OCI-LY1 (cell line): ENCODE measurements around the gene NLRP6.

ENCODE experiments used
- H2AFZ ChIP-seq: fragments of 200-600 bp; sonication (generic), shearing (Covaris generic); 2 replicates; pipeline ENCODE4 v1.6.0; 2014; ENCODE audit warnings: antibody characterized with exemption, mild to moderate bottlenecking, low read length
- H3F3A ChIP-seq: fragments of 200-600 bp; sonication (generic), shearing (Covaris generic); 2 replicates; pipeline ENCODE4 v1.6.0; 2014; ENCODE audit warnings: mild to moderate bottlenecking, antibody characterized with exemption, low read length, moderate library complexity; ENCODE audit not compliant: insufficient read depth
- H3K27ac ChIP-seq: fragments of 200-600 bp; sonication (generic); 2 replicates; pipeline ENCODE4 v1.5.1; 2014; ENCODE audit warnings: low read length, mixed run types, mild to moderate bottlenecking, low read depth; ENCODE audit not compliant: poor library complexity, severe bottlenecking
- H3K27me3 ChIP-seq: fragments of 200-600 bp; sonication (generic); 2 replicates; pipeline ENCODE4 v1.6.0; 2014; ENCODE audit warnings: antibody characterized with exemption, mild to moderate bottlenecking, low read length, moderate library complexity; ENCODE audit not compliant: insufficient read depth
- H3K36me3 ChIP-seq: fragments of 200-600 bp; sonication (generic); 2 replicates; pipeline ENCODE4 v1.6.1; 2014; ENCODE audit warnings: mild to moderate bottlenecking, antibody characterized with exemption, low read length, moderate library complexity, mixed read lengths; ENCODE audit not compliant: insufficient read depth
- H3K4me1 ChIP-seq: fragments of 200-600 bp; sonication (generic); 2 replicates; pipeline ENCODE4 v1.5.1; 2014; ENCODE audit warnings: mild to moderate bottlenecking, low read length, moderate library complexity; ENCODE audit not compliant: insufficient read depth, severe bottlenecking
- H3K4me2 ChIP-seq: fragments of 200-600 bp; sonication (generic), shearing (Covaris generic); 2 replicates; pipeline ENCODE4 v1.6.1; 2014; ENCODE audit warnings: low read length
- H3K4me3 ChIP-seq: fragments of 200-600 bp; sonication (generic); 2 replicates; pipeline ENCODE4 v1.5.1; 2014; ENCODE audit warnings: low read length, low read depth, mild to moderate bottlenecking, mixed read lengths; ENCODE audit not compliant: poor library complexity, severe bottlenecking
- H3K79me2 ChIP-seq: fragments of 200-600 bp; shearing (Covaris generic); 2 replicates; pipeline ENCODE4 v1.6.1; 2016; ENCODE audit warnings: mixed run types, low read length, mixed read lengths; ENCODE audit not compliant: insufficient read depth
- H3K9ac ChIP-seq: fragments of 200-600 bp; sonication (generic), shearing (Covaris generic); 2 replicates; pipeline ENCODE4 v1.6.1; 2014; ENCODE audit warnings: mild to moderate bottlenecking, low read length, mixed read lengths
- H3K9me2 ChIP-seq: fragments of 200-600 bp; sonication (generic), shearing (Covaris generic); 2 replicates; pipeline ENCODE4 v1.6.1; 2014; ENCODE audit warnings: low read depth, mild to moderate bottlenecking, low read length, mixed read lengths
- H3K9me3 ChIP-seq: fragments of 200-600 bp; shearing (Covaris generic); 2 replicates; pipeline ENCODE4 v1.6.1; 2014; ENCODE audit warnings: low read length, mixed read lengths
- H4K20me1 ChIP-seq: fragments of 200-600 bp; sonication (generic), shearing (Covaris generic); 2 replicates; pipeline ENCODE4 v1.6.0; 2016; ENCODE audit warnings: mild to moderate bottlenecking, low read length; ENCODE audit not compliant: insufficient read depth
- CTCF ChIP-seq: fragments of 200-600 bp; sonication (generic), shearing (Covaris generic); IDR thresholded peaks from 2 replicates; pipeline ENCODE4 v1.5.1; 2017; ENCODE audit warnings: mild to moderate bottlenecking, antibody characterized with exemption, low read length, moderate library complexity, mixed read lengths
- EZH2 ChIP-seq: fragments of 200-600 bp; sonication (generic), shearing (Covaris generic); IDR thresholded peaks from 2 replicates; pipeline ENCODE4 v1.8.0; 2017; ENCODE audit warnings: borderline replicate concordance, mixed run types, mild to moderate bottlenecking, antibody characterized with exemption, low read length, moderate library complexity, mixed read lengths

The NLRP6 gene

GRCh38 chr11:252666-253065 is 25.5 kb upstream of the NLRP6 start:
- H3K4me1 ChIP-seq, result peaks cover 11% of the 10 kb centered on the region
- peaks cover 57% of the 10 kb centered on the region for H3K36me3 ChIP-seq

DNA sequence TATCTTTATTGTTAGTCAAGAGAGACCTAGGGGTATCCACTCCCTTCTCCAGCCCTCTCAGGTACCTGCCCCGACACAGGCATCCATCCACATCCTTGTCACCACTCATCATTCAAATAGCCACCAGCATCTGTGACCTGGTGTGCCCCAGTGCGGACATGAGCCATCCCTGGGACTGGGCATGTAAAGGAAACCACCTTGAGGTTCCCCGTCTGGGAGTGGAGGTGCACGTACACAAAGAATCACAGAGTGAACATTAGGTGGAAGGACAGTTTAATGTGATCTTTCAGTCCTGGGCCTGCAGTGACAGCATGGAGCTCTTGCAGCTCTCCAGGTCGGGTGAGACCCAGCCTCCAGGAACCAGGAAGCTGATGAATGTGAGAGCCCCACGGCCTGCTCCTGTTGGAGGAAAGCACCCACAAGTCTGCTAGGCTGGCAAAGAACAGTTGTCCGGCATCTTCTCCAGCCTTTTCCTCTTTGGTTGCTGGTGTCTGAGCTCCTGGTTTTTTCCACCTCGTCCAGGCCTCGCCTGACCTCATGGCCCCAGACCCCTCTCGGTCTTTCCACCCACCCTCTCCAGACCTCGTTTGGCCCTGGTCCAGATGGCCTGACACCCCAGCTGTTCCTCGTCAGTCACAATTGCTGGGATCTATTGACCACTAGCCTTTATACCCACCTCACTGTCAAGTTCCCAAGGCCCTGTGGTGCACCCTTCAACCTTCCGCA is 24.9 kb upstream of the NLRP6 start:
- no peaks in the 10 kb centered on the region for H4K20me1 ChIP-seq
- H3K4me1 ChIP-seq, result peaks cover 16% of the 10 kb centered on the region
- H3F3A ChIP-seq, result no peaks in the 10 kb centered on the region
- H3K9me3 ChIP-seq, result no peaks in the 10 kb centered on the region
- H2AFZ ChIP-seq, result no peak overlapping the region
- H3K27me3 ChIP-seq, result no peaks in the 10 kb centered on the region
- no peak overlapping the region for H3K9ac ChIP-seq
- TF ChIP-seq EZH2 (no peak), CTCF (no peak)
- no peaks in the 10 kb centered on the region for H3K79me2 ChIP-seq
- H3K4me3 ChIP-seq, result no peak overlapping the region
- no peak overlapping the region for H3K27ac ChIP-seq
- H3K4me2 ChIP-seq, result no peak overlapping the region
- no peaks in the 10 kb centered on the region for H3K9me2 ChIP-seq
- H3K36me3 ChIP-seq, result peaks cover 51% of the 10 kb centered on the region

More at GRCh38 chr11:252666-253065, 25.5 kb upstream of the NLRP6 start:
- H3K27ac ChIP-seq, result no peak overlapping the region
- TF ChIP-seq CTCF, result no peak
- TF ChIP-seq EZH2, result no peak
- no peaks in the 10 kb centered on the region for H3K9me3 ChIP-seq
- H4K20me1 ChIP-seq, result no peaks in the 10 kb centered on the region
- H3K27me3 ChIP-seq, result no peaks in the 10 kb centered on the region
- H3K9ac ChIP-seq, result no peak overlapping the region
- H3K4me2 ChIP-seq, result no peak overlapping the region
- H3F3A ChIP-seq, result no peaks in the 10 kb centered on the region
- no peak overlapping the region for H3K4me3 ChIP-seq
- no peaks in the 10 kb centered on the region for H3K79me2 ChIP-seq
- H3K9me2 ChIP-seq, result no peaks in the 10 kb centered on the region
- H2AFZ ChIP-seq, result no peak overlapping the region

DNA sequence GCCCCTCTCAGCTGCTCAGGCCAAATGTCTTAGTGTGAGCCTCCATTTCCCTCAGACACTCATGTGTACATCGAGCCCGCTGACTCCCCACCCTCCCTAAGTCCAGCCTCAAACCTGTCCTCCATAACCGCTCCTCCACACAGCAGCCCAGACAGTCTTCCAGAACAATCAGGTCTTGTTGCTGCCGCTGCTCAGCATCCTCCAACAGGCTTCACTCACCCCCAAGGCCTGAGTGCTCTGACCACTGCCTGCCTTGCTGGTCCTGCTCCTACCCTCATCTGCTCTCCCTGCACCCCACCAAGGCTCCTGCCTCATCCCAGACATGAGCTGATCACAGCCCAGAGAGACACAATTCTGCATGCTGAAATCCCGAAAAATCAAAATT is 24.3 kb upstream of the NLRP6 start:
- H3K4me2 ChIP-seq, result no peak overlapping the region
- H3K9ac ChIP-seq, result no peak overlapping the region
- TF ChIP-seq EZH2 (no peak), CTCF (no peak)
- no peaks in the 10 kb centered on the region for H3F3A ChIP-seq
- H3K27me3 ChIP-seq, result no peaks in the 10 kb centered on the region
- H3K9me3 ChIP-seq, result no peaks in the 10 kb centered on the region
- no peak overlapping the region for H3K27ac ChIP-seq
- H4K20me1 ChIP-seq, result no peaks in the 10 kb centered on the region
- no peaks in the 10 kb centered on the region for H3K9me2 ChIP-seq
- no peak overlapping the region for H2AFZ ChIP-seq
- no peak overlapping the region for H3K4me3 ChIP-seq
- peaks cover 16% of the 10 kb centered on the region for H3K4me1 ChIP-seq
- no peaks in the 10 kb centered on the region for H3K79me2 ChIP-seq
- peaks cover 45% of the 10 kb centered on the region for H3K36me3 ChIP-seq
